ENCODE data around the gene MCHR1.

The MCHR1 gene

DNA sequence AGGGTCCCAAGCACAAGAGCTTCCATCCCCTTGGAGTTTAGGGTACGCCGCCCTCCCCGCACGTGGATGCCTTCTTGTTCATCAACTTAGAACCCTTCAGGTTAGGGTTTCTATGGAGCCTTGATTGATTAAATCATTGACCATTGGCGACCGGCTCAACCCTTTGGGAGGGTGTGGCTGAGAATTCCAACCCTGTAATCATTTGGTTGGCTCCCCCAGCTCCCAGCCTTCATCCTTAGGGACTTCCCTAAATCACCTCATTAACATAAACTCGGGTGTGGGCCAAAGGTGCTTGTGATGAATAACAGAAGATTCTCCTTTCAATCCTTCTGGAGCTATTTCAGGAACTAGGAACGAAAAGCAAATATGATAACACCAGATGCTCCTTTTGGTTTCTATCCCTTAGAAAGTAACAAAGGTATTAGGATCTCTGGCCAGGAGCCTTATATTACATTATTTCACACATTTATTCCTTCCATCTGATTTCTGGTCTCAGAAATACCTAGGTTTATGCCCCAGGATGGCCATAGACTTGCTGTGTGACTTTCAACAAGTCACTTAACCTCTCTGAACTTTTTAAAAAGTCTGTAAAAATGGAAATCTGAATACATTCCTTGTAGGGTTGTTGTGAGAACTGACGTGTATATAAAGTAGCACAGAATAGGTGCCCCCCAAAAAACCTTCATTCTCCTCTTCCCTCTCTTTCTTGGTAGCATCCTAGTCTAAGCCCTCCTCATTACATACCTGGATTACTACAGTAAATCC lies 26.8 kb downstream of the MCHR1 start:
- DNase-seq (ENCODE audit: low spot score): no peak
- in situ Hi-C loops (cut with MboI; ENCODE audit: low pct_unique_long_range_greater_than_20kb, low sequenced_read_pairs, unreplicated experiment): no loop called here
- TF ChIP-seq, protein P1, sequence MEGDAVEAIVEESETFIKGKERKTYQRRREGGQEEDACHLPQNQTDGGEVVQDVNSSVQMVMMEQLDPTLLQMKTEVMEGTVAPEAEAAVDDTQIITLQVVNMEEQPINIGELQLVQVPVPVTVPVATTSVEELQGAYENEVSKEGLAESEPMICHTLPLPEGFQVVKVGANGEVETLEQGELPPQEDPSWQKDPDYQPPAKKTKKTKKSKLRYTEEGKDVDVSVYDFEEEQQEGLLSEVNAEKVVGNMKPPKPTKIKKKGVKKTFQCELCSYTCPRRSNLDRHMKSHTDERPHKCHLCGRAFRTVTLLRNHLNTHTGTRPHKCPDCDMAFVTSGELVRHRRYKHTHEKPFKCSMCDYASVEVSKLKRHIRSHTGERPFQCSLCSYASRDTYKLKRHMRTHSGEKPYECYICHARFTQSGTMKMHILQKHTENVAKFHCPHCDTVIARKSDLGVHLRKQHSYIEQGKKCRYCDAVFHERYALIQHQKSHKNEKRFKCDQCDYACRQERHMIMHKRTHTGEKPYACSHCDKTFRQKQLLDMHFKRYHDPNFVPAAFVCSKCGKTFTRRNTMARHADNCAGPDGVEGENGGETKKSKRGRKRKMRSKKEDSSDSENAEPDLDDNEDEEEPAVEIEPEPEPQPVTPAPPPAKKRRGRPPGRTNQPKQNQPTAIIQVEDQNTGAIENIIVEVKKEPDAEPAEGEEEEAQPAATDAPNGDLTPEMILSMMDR (IDR thresholded peaks at IDR 0.05; ENCODE audit: extremely low read depth, insufficient read depth, missing control alignments): no peak

DNA sequence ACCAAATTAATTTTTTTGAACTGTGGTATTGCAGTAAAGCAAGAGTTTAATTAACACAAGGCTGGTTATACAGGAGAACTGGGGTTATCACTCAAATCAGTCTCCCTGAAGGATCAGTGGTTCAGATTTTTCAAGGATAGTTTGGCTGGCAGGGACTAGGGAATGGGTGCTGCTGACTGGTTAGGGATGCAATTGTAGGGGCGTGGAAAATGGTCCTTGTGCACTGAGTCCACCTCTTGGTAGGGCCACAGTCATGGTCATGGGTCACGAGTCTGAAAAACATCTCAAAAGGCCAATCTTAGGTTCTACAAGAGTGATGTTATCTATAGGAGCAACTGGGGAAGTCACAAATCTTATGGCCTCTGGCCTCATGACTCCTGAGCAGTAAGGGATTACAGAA lies 27.9 kb downstream of the MCHR1 start:
- in situ Hi-C loops (cut with MboI; ENCODE audit: low pct_unique_long_range_greater_than_20kb, low sequenced_read_pairs, unreplicated experiment): no loop called here
- TF ChIP-seq, protein P1 (IDR thresholded peaks at IDR 0.05; ENCODE audit: extremely low read depth, insufficient read depth, missing control alignments): no peak
- DNase-seq (ENCODE audit: low spot score): no peak

GRCh38 chr22:40708177-40708576 lies 28.9 kb downstream of the MCHR1 start:
- TF ChIP-seq, protein P1 (IDR thresholded peaks at IDR 0.05; ENCODE audit: extremely low read depth, insufficient read depth, missing control alignments): no peak

DNA sequence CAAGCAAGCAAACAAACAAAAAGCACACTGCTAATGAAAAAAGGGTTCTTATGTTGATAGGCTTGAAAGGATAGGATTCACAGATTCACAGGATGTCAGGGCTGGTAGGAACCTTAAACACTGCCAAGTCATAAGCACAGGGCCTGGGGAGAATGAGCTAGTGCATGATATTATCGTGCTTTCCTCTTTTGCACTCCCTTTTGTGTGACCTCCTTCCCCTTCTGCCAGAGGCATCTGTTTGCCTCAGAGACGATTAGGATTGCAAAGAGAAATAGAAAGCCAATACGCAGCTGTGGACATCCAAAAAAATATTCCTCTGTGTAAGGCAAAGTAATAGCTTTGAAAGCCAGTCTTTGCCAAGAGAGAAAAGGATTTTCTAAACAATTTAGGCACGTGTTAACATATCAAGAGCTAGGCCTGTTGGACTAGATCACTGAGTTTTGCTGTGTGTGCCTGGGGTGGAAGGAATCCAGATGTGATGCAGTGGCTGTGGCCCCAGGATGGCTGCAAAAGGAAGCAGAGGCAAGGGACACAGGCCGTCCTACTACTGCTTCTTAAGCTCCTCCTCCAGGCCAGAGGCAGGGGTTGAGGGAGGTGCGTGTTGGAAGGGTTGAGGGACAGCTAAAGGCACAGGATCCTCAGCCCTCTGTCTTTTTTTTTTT lies 30.6 kb downstream of the MCHR1 start:
- no peak for DNase-seq (ENCODE audit: low spot score)
- TF ChIP-seq, protein P1 (IDR thresholded peaks at IDR 0.05; ENCODE audit: extremely low read depth, insufficient read depth, missing control alignments): no peak
- in situ Hi-C loops (cut with MboI; ENCODE audit: low pct_unique_long_range_greater_than_20kb, low sequenced_read_pairs, unreplicated experiment): no loop called here

More at GRCh38 chr22:40708177-40708576, 28.9 kb downstream of the MCHR1 start:
- no peak for DNase-seq (ENCODE audit: low spot score)
- in situ Hi-C loops (cut with MboI; ENCODE audit: low pct_unique_long_range_greater_than_20kb, low sequenced_read_pairs, unreplicated experiment): no loop called here

DNA sequence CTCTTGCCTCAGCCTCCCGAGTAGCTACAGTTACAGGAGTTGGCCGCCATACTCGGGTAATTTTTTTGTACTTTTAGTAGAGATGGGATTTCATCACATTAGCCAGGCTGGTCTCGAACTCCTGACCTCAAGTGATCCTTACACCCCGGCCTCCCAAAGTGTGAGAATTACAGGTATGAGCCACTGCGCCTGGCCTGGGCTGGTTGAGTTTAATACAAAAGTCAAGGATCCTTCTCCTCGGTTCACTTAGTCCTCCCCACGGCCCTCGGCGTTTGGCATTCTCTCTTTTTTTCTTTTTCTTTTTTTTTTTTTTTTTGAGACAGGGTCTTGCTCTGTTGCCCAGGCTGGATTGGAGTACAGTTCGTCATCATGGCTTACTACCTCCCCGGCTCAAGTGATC lies 33.0 kb downstream of the MCHR1 start:
- in situ Hi-C loops (cut with MboI; ENCODE audit: low pct_unique_long_range_greater_than_20kb, low sequenced_read_pairs, unreplicated experiment): no loop called here
- TF ChIP-seq, protein P1 (IDR thresholded peaks at IDR 0.05; ENCODE audit: extremely low read depth, insufficient read depth, missing control alignments): no peak
- DNase-seq (ENCODE audit: low spot score): no peak

DNA sequence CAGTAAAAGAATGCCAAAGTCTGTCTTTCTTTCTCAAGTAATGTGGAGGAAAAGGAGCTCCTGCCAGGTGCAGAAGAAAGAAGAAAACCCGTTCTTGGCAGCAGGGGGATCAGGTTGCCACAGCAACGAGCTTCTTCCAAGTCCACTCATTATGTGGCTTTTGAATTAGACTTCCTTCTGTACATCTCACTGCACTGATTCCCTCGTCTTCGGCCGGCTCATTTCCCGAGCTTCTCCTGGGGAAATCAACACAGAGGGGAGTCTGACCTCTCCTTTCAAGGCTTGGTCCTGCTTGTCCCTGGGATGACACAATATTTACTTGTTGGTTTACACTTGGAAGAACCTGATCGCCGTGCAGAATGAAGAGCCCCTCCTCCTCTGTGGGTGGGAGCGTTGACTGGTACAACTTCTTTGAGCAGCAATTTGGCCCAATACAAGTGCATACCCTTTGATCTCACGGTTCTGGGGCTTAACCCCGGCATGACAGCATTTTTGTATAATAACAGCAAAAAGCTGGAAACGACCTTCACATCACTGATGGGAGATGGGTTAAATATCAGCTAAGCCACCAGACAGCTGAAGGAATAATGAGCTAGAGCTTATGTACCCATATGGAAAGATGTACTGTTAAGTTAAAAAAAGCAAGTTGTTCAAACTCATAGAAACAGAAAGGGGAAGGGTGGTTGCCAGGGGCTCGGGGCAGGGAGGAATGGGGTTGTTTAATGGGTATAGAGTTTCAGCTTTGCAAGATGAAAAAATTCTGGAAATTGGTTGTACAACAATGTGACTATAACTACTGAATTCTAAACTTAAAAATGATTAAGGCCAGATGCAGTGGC lies 35.4 kb downstream of the MCHR1 start:
- TF ChIP-seq, protein P1 (IDR thresholded peaks at IDR 0.05; ENCODE audit: extremely low read depth, insufficient read depth, missing control alignments): no peak
- no peak for DNase-seq (ENCODE audit: low spot score)
- in situ Hi-C loops (cut with MboI; ENCODE audit: low pct_unique_long_range_greater_than_20kb, low sequenced_read_pairs, unreplicated experiment): no loop called here
